K562 (cell line): ENCODE results near the gene TXLNA. TPM values are rescaled to one million over a fixed set of nuclear protein-coding genes. Genes with fewer than 3 reads are reported as not detected.

Source experiments
- CAMTA2 ChIP-seq: fragments of 250-450 bp; sonication (Bioruptor Pico); conservative IDR thresholded peaks from 2 replicates; pipeline ENCODE4 v1.5.1; 2022
- ETV6 ChIP-seq, 3 experiments: fragments of 150-350 bp in 1 of 3; sonication (generic) in 1 of 3; formaldehyde crosslinking in 1 of 3; IDR thresholded peaks; 2 replicates each; pipeline versions ENCODE4 v1.6.1 to v1.8.0; 2014 to 2022; ENCODE audit warnings: borderline replicate concordance in 2 of 3, low read depth in 2 of 3, antibody characterized with exemption in 1 of 3, low read length in 1 of 3, mild to moderate bottlenecking in 1 of 3, missing genetic modification reagents in 1 of 3
- FOXK1 ChIP-seq: sonication (generic); formaldehyde crosslinking; IDR thresholded peaks from 2 replicates; pipeline ENCODE4 v1.8.0; 2022; ENCODE audit warnings: missing genetic modification reagents, mild to moderate bottlenecking, borderline replicate concordance
- HDAC3 ChIP-seq: fragments of 450-650 bp; IDR thresholded peaks from 2 replicates; pipeline ENCODE4 v1.6.1; 2018; ENCODE audit warnings: borderline replicate concordance, mild to moderate bottlenecking, moderate library complexity; ENCODE audit not compliant: partially characterized antibody
- HNRNPLL ChIP-seq: fragments of 200-400 bp; formaldehyde crosslinking; IDR thresholded peaks from 2 replicates; pipeline ENCODE4 v1.6.1; 2017; ENCODE audit warnings: low read length, low read depth, mild to moderate bottlenecking; ENCODE audit not compliant: poor library complexity, severe bottlenecking
- JUND ChIP-seq, 2 experiments: IDR thresholded peaks; 2 replicates in 1 of 2; 3 replicates in 1 of 2; pipeline ENCODE4 v1.6.1; 2011; ENCODE audit warnings: borderline replicate concordance in 2 of 2, low read depth in 2 of 2, low read length in 2 of 2, improper control_type of control experiment in 1 of 2, missing biosample characterization in 1 of 2, missing genetic modification characterization in 1 of 2, missing genetic modification reagents in 1 of 2
- MAFF ChIP-seq: IDR thresholded peaks from 2 replicates; pipeline ENCODE4 v1.6.1; 2012; ENCODE audit warnings: low read length, improper control_type of control experiment
- PHB ChIP-seq: fragments of 250-450 bp; sonication (Bioruptor Pico); IDR thresholded peaks from 2 replicates; pipeline ENCODE4 v1.5.0; 2021
- SNIP1 ChIP-seq: fragments of 450-650 bp; IDR thresholded peaks from 2 replicates; pipeline ENCODE4 v1.7.1; 2017; ENCODE audit warnings: low read depth, mild to moderate bottlenecking
- ZC3H11A ChIP-seq: IDR thresholded peaks from 2 replicates; pipeline ENCODE4 v1.6.1; 2012; ENCODE audit warnings: low read depth, low read length, improper control_type of control experiment
- ZKSCAN3 ChIP-seq: fragments of 250-450 bp; sonication (Bioruptor Pico); IDR thresholded peaks from 2 replicates; pipeline ENCODE4 v1.4.0; 2020
- ZNF551 ChIP-seq: fragments of 250-450 bp; sonication (Bioruptor Pico); IDR thresholded peaks from 2 replicates; pipeline ENCODE4 v1.5.0; 2021; ENCODE audit warnings: mild to moderate bottlenecking, moderate library complexity
- ZNF778 ChIP-seq: fragments of 450-650 bp; formaldehyde crosslinking; IDR thresholded peaks from 2 replicates; pipeline ENCODE4 v1.4.0; 2020; ENCODE audit warnings: mild to moderate bottlenecking, moderate library complexity
- polyA plus RNA-seq, 8 experiments: library from polyadenylated mRNA; depleted of rRNA in 4 of 8; stranded (reverse) in 5 of 8; unstranded in 3 of 8; fragments of >200 nt; fragmentation: Nextera tagmentation in 2 of 8; fragmentation: Illumina TruSeq in 1 of 8; extraction: Ambion mirVana in 2 of 8; extraction: Trizol in 1 of 8; gene quantifications; 2 replicates each; pipeline versions ENCODE4 v1.2.1 to v1.2.3, GENCODE V29; 2011 to 2014; ENCODE audit warnings: inconsistent platforms in 1 of 8, missing spikeins in 1 of 8
- total RNA-seq, 7 experiments: library from RNA; depleted of rRNA in 6 of 7; stranded (reverse); fragments of >200 nt in 6 of 7; fragmentation: Illumina TruSeq in 2 of 7; extraction: Trizol in 2 of 7; gene quantifications; 2 replicates each; pipeline versions ENCODE4 v1.2.1 to v1.2.3, GENCODE V29; 2011 to 2021; ENCODE audit warnings: low replicate concordance in 1 of 7
- TF ChIP-seq, protein P1 (sequence below): fragments of 250-450 bp; sonication (Bioruptor Pico); IDR thresholded peaks from 2 replicates; pipeline ENCODE4 v1.5.0; 2020; ENCODE audit warnings: mild to moderate bottlenecking, borderline replicate concordance
- TF ChIP-seq, protein P2 (sequence below), 2 experiments: IDR thresholded peaks; 2 replicates each; pipeline ENCODE4 v1.6.1; 2012; ENCODE audit warnings: improper control_type of control experiment in 2 of 2, low read depth in 2 of 2, low read length in 2 of 2, borderline replicate concordance in 1 of 2
- TF ChIP-seq, protein P3 (sequence below): fragments of 450-650 bp; IDR thresholded peaks from 2 replicates; pipeline ENCODE4 v1.6.1; 2018; ENCODE audit warnings: mild to moderate bottlenecking, low read depth; ENCODE audit not compliant: partially characterized antibody
- TF ChIP-seq, protein P4 (sequence below): fragments of 250-450 bp; sonication (Bioruptor Pico); IDR thresholded peaks from 2 replicates; pipeline ENCODE4 v1.5.0; 2021; ENCODE audit warnings: mild to moderate bottlenecking, moderate library complexity

The TXLNA gene
- total and polyA plus RNA-seq, 9 of the 15 experiments (the other 6 are each of a cell fraction or from before 2014, with no cell fraction given), result 9.2 to 54.5 (median 39.3) TPM

DNA sequence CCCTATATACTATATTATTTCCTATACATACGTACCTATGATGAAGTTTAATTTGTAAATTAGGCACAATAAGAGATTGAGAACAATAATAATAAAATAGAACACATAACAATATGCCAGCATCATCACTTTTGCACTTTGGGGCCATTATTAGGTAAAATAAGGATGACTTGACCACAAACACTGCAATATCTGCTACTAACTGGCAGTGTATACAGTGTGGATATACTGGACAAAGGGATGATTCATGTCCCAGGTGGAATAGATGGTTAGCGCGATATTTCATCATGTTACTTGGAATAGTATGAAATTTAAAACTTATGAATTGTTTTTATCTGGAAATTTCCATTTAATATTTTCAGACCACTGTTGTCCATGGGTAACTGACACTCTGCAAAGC is 35.4 kb upstream of the TXLNA start (continued):
- TF ChIP-seq, protein P1, sequence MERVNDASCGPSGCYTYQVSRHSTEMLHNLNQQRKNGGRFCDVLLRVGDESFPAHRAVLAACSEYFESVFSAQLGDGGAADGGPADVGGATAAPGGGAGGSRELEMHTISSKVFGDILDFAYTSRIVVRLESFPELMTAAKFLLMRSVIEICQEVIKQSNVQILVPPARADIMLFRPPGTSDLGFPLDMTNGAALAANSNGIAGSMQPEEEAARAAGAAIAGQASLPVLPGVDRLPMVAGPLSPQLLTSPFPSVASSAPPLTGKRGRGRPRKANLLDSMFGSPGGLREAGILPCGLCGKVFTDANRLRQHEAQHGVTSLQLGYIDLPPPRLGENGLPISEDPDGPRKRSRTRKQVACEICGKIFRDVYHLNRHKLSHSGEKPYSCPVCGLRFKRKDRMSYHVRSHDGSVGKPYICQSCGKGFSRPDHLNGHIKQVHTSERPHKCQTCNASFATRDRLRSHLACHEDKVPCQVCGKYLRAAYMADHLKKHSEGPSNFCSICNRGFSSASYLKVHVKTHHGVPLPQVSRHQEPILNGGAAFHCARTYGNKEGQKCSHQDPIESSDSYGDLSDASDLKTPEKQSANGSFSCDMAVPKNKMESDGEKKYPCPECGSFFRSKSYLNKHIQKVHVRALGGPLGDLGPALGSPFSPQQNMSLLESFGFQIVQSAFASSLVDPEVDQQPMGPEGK (CRISPR knock-in tag), result no peak
- no peak for TF ChIP-seq ZNF551 (CRISPR knock-in tag)
- TF ChIP-seq PHB, result no peak
- no peak for TF ChIP-seq FOXK1 (CRISPR knock-in tag)
- no peak for TF ChIP-seq SNIP1
- TF ChIP-seq, protein P2, sequence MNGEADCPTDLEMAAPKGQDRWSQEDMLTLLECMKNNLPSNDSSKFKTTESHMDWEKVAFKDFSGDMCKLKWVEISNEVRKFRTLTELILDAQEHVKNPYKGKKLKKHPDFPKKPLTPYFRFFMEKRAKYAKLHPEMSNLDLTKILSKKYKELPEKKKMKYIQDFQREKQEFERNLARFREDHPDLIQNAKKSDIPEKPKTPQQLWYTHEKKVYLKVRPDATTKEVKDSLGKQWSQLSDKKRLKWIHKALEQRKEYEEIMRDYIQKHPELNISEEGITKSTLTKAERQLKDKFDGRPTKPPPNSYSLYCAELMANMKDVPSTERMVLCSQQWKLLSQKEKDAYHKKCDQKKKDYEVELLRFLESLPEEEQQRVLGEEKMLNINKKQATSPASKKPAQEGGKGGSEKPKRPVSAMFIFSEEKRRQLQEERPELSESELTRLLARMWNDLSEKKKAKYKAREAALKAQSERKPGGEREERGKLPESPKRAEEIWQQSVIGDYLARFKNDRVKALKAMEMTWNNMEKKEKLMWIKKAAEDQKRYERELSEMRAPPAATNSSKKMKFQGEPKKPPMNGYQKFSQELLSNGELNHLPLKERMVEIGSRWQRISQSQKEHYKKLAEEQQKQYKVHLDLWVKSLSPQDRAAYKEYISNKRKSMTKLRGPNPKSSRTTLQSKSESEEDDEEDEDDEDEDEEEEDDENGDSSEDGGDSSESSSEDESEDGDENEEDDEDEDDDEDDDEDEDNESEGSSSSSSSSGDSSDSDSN (IDR thresholded peaks at IDR 0.05; ENCODE audit: borderline replicate concordance in 1 of 2, low read depth in 2 of 2, low read length in 2 of 2), result no peak
- TF ChIP-seq HNRNPLL, result no peak
- TF ChIP-seq HDAC3, result peak; percentile 39
- TF ChIP-seq, protein P3, sequence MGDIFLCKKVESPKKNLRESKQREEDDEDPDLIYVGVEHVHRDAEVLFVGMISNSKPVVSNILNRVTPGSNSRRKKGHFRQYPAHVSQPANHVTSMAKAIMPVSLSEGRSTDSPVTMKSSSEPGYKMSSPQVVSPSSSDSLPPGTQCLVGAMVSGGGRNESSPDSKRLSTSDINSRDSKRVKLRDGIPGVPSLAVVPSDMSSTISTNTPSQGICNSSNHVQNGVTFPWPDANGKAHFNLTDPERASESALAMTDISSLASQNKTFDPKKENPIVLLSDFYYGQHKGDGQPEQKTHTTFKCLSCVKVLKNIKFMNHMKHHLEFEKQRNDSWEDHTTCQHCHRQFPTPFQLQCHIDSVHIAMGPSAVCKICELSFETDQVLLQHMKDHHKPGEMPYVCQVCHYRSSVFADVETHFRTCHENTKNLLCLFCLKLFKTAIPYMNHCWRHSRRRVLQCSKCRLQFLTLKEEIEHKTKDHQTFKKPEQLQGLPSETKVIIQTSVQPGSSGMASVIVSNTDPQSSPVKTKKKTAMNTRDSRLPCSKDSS, result no peak
- TF ChIP-seq JUND (IDR thresholded peaks at IDR 0.05; ENCODE audit: borderline replicate concordance, low read depth, low read length), result peak; percentile 8; the same call in 1 of the 2 replicates
- TF ChIP-seq JUND (tag; IDR thresholded peaks at IDR 0.05; ENCODE audit: borderline replicate concordance, low read depth, low read length), result peak; percentile 23; the same call in 1 of the 3 replicates
- TF ChIP-seq CAMTA2 (CRISPR knock-in tag), result no peak
- TF ChIP-seq MAFF, result peak; percentile 9; the same call in 1 of the 2 replicates
- no peak for TF ChIP-seq ZNF778 (CRISPR knock-in tag)
- TF ChIP-seq ZC3H11A, result no peak
- TF ChIP-seq ZKSCAN3, result no peak
- TF ChIP-seq ETV6 (IDR thresholded peaks at IDR 0.05; ENCODE audit: borderline replicate concordance in 1 of 2, low read depth in 2 of 2, low read length in 1 of 2), result no peak
- TF ChIP-seq ETV6 (CRISPR knock-in tag; IDR thresholded peaks at IDR 0.05; ENCODE audit: borderline replicate concordance), result no peak
- TF ChIP-seq, protein P4, sequence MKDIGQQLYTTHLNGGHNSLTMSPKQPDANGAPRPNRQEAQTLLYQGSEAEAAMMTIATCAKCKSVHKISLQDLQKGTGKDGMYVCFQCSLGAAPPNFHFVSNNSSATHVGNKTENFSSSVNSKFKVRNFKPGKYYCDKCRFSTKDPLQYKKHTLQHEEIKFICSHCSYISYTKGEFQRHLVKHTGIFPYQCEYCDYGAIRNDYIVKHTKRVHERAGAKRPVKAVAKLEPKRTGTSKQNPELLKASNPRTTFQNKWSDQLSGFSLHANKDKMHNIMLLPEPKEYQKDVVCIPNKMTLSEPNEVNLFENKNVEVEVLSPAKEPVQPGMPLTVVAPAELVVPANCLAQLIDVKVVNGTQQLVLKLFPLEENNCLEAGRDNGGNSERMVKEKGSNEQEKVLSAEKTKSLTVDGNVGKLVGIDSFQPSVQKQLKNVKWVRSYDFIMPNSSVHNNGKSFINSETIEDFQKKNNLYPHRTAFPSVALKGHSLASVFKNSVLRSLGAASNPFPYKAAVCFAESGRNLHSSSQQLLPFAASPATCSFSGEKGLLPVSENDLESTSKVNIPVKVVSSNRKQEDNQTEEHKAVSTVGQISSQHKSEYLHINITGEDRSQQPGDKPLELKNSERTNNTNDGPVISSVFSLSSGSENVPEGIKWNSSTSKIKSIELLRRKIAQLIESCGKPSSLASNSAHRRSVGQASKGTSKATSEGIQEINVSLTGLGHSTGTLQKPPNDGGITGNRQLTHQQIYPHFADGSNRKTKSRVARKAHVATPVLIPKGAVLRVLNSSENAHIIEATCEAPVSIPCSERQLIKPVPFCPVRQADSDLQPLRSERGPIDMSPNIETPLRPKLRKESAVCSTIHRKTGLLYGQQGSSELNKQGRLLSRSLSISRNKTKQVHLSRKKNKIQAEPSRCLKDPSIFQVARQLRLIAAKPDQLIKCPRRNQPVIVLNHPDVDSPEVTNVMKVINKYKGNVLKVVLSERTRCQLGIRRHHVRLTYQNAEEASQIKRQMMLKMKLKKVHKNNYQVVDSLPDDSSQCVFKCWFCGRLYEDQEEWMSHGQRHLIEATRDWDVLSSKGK (CRISPR knock-in tag), result no peak
